Activated CD4-positive, alpha-beta T cell treated with anti-CD3 and anti-CD28 coated beads, Interleukin-2, Interleukin-4, amounts not matched to agents 100 ng/mL and 50 ng/mL, durations not matched to agents 16 hours and 8 hours (primary cell): ENCODE data around the gene HPX.

Source experiments
- DNase-seq: peaks from one replicate; pipeline ENCODE4 v3.0.0-alpha.2; 2020; ENCODE audit warnings: low spot score

The HPX gene

DNA sequence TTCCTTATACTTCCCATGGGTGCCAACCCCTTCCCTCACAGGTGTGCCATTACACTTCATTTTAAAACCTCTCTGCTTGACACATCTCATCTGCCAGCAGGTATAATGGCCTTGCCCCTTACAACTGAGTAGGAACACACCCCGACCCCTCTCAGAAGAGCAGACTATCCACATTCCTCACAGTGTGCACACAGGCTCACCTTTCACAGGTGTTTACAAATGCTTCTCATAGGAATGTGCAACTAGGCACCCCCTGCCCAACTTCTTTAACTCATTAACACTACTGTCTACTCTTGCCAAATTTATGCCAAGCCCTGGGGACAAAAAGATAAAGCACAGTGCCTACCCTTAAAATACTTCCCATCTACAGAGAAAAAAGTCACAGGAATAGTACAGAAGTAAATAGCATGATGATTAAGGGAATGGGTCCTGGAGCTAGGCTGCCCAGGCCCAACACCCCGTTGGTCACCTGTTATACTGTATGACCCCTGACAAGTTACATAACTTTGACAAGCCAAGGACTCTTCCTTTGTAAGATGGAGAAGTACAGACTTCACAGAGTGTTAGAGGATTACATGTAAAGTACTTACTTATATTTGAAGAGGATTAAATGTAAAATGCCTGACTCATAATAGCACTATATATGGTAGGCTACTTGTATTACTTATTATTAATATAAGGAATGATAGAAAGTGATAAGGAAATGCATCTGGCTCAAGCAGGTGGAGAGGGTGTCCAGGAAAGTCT is 17.7 kb upstream of the HPX start:
- no peak for DNase-seq

DNA sequence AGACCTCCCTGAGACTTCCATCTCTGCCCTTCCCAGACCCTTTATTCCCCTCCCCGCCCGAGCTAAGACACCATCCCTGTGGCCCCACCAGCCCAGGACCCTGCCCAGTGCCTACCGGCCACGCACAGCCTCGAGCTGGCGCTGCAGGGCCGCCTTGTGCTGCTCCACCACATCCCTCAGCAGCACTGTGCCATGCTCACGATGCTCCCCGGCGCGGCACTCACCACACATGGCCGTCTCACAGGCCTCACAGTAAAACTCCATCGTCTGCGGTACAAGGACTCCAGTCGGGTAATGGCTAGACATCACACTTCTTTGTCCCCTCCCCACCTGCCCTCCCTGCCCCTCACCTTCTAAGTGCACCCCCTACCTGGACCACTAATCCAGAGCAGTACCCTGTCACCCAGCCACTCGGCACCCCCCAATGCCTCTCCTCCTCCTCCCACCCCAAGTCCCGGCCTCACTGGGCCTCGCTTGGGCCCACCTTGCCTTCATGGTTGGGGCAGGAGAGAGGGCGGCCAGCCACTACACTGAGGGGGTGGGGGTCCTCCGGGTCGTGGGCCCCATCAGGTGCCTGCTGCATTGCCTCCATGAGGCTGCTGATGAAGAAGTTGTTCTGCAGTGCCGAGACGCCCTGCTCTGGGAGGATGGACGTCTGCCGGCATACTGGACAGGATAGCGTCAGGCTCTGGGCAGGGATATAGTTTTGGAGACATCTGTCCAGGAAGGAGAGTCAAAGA is 17.0 kb upstream of the HPX start:
- no peak for DNase-seq

- no peak for DNase-seq
Measured at GRCh38 chr11:6456361-6457073, 15.7 kb upstream of the HPX start.

GRCh38 chr11:6455070-6455469 is 14.3 kb upstream of the HPX start:
- DNase-seq, result no peak

DNA sequence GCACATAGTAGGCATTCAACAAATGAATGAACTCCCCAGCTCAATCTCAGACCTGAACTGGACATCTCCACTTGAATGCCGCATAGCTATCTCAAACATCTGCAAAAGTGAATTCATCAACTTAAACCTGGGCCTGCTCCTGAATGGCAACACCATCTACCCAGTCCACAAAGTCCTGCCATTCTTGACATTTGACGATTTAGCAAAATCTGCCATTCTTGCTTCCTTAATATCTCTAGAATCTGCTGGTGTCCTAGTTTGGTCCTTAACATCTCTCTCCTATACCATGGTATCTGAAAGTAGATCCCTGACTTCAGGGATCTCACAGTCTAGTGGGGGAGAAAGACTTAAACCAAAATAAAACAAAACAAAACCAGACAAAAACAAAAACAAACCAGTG is 12.4 kb upstream of the HPX start:
- DNase-seq, result no peak

DNA sequence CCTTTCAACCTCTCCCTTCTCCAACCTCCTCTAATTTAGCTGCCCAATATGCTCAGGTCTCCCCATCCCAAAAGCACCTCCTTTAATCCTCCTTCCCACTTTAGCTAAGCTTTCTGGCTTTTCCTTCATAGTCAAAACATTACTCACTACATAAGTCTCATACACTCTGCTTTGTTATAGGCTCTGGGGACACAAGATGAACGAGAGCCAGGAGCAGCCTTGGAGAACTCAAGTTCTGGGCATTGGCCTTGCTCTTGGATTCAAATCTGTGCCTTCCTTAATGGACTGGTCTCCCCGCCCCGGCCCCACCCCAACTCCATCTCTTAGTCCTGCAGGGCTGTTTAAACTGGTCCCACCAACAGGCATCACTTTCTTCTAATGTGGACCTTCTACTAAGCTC is 11.4 kb upstream of the HPX start:
- no peak for DNase-seq

GRCh38 chr11:6448574-6448973 is 7.8 kb upstream of the HPX start:
- no peak for DNase-seq

GRCh38 chr11:6443269-6444003 is 2.6 kb upstream of the HPX start:
- peak; percentile 52 for DNase-seq

DNA sequence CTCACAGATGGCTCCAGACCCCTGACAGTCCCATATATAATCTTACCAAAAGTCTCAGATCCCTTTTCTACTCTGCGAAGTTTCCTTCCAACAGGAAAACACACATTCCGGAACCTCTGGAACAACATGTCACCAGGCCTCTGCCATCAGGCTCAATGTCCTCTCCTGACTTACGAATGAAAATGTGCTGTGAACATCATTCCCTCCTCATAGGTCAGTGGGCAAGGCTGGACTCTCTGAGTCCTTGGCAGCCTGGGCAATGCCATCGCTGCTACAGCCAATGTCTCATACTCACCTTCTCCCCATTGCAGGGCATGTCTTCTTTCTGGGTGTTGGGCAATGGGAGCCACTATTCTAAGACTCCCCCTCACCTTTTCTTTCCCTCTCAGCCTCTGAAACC is 1.7 kb upstream of the HPX start:
- no peak for DNase-seq

DNA sequence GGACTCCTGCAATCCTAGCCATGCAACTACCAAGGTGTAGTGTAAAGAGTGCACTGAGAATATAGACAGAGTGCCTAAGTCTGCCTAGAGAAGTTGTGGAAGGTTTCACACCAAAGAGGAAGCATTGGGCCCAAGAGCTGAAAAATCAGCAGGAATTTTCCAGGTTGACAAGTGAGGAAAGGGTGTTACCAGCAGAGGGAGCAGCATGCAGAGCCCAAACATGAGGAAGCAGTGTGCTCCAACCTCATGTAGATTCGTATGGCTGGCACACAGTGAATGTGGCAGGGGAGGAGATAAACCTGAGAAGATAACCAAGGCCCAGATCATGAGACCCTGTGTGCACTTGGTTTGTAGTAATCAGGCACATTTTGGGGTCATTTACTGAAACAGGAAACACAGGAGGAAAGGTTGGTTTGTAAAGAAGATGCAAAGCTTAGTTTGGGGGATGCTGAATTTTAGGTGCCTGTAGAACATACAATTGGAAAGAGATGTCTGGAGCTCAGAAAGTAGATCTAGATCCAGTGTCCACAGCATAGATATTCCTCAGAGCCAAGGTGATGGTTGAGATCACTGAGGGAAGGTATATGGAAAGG is 1.7 kb downstream of the HPX start:
- peak; percentile 33 for DNase-seq

DNA sequence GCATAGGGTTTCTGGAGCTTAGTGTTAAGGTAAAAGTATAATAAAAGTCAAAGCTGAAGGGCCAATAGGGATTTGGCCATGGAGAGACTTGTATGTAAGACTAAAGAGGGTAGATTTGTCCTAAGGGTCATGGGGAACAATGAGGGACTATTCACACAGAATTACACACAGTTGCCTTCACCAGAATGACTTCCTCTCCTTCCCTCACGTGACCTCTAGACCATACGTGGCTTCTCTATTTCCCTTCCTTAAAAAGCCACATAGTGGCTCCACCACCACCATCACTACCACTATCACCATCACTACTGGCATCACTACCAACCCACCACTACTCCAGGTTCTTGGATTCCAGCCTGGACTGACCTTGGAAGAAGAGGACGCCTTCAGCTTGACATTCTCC is 2.8 kb downstream of the HPX start:
- no peak for DNase-seq

GRCh38 chr11:6437423-6437822 is 3.4 kb downstream of the HPX start:
- DNase-seq, result no peak

DNA sequence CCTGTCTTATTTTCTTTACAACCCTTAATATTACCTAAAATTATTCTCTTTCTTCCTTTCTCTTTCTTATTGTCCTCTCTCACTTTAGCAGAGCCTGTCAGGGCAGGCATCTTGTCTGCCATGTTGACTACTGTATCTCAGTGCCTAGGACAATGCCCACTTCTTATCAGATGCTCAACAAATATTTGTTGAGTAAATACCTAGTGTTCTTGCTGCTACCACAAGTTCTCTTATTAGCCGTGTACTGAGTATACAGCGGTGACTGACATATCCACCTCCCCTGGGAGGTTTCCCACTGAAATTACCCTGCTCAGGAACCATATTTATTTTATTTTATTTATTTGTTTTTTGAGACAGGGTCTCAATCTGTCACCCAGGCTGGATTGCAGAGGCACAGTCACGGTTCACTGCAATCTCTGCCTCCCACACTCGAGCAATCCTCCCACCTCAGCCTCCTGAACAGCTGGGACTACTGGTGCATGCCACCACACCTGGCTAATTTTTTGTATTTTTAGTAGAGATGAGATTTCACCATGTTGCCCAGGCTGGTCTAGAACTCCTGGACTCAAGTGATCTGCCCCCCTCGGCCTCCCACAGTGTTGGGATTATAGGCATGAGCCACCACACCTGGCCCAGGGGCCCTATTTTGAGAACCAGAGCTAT is 6.7 kb downstream of the HPX start:
- DNase-seq, result no peak

- DNase-seq, result no peak
Measured at GRCh38 chr11:6431861-6432260, 8.9 kb downstream of the HPX start.

DNA sequence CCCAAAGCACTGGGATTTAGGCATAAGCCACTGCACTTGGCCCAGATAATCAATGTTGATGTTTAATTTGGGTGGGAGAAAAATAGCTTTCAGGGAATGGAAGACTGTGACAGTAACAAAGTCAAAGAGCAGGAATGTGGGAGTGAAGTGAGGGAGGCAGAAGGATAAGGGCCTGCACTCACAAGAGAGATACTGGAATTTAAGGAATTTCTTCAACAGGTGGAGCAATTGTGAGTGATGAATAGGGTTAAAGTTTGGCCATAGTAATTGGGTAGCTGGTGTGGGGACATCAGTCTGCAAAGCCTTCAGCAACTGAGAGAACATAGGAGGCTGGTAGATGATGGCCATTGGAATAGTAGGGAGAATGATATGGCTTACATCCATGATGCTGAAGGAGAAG is 13.3 kb downstream of the HPX start:
- DNase-seq, result no peak

DNA sequence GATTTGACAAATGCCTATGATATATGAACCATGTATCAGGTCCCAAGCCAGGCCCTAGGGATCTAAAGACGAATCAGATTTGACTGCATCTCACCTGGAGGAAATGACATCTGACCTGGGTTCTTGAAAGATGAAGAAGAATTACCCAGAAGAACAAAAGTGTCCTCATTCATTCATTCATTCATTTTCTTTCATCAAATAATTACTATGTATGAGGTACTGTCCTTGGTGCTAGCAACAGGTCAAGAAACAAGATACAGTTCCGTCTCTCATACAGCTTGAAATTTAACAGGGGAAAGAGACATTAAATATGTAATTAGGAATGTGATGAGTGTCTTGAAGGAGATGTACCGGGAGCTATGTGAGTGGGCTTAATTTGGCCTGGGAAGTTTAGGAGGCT is 20.1 kb downstream of the HPX start:
- DNase-seq, result no peak

GRCh38 chr11:6419009-6419631 is 21.7 kb downstream of the HPX start, which contains the start of gene APBB1:
TSS of gene APBB1 (minus strand) at chr11:6419094. CDS start at chr11:6411347, 7,747 bp downstream.
- peak; percentile 59 for DNase-seq

GRCh38 chr11:6418557-6419008 is 22.2 kb downstream of the HPX start:
- no peak for DNase-seq

DNA sequence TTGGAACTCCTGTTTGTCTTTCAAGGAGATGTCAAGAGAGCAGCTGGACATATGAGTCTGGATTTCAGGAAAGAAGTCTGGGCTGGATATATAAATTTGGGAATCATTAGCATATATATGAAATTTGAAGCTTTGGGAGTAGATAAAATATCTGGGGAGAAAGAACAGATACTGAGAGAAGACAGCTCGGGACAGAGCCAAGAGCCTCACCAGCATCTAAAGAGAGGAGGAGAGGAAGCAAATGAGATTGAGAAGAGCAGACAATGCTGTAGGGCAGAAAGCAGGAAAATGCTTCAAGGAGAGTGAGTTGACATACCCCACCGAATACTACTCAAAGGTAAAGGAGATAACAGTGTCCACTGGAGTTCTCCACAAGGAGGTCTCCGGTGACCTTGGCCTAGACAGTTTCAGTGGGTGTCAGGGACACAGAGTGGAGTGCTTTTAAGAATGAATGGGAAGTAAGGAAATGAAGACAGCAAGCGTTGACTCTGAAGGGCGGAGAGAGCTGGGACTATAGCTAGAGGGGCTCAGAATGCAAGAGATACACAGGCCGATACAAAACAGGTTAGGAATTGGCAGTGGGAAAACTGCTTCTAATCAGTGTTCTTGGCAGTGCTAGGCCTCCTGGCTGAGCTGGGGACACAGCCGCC is 22.8 kb downstream of the HPX start:
- no peak for DNase-seq

DNA sequence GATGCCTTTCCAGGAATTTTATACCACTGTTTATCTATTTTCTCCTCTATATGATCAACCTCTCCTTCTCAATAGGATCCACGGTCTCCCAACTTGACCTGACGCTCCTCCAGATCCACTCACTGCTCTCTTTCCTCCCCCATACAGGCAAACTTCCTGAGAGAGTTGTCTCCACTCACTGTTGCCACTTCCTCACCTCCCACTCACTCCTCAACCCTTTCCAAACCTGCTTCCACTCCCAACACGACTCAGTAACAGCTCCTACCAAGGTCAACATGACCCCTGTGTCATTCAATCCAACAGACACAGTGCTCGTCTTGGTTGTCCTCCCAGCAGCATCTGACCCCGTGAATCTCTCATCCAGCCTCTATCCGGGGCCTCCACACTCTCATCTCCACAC is 25.0 kb downstream of the HPX start:
- DNase-seq, result no peak
